Endothelial cell of umbilical vein (primary cell): ENCODE measurements around the gene SCNN1B. TPM values are rescaled to one million over a fixed set of nuclear protein-coding genes. Genes with fewer than 3 reads are reported as not detected.

Experiments used
- BruUV-seq: library from RNA; stranded (reverse); fragments of 400-500 nt; replicated peaks from 2 replicates; lab custom pipeline; 2021; lab: Mats Ljungman, UMichigan
- CTCF ChIA-PET: fragments of 300-600, 350-600 bp; sonication (Branson Sonifier 250); formaldehyde crosslinking; loops from one replicate; lab custom pipeline; 2021; ENCODE audit warnings: antibody characterized with exemption, inconsistent platforms; lab: Charles Lee
- POLR2A ChIA-PET: fragments of 300-600, 350-600 bp; sonication (Branson Sonifier 250); formaldehyde crosslinking; loops from one replicate; lab custom pipeline; 2021; ENCODE audit warnings: antibody characterized with exemption, inconsistent platforms; lab: Charles Lee
- DNase-seq: peaks from one replicate; pipeline ENCODE4 v3.0.0-alpha.2; 2011; ENCODE audit warnings: low read depth, low spot score
- FAIRE-seq: peaks from 2 replicates; lab custom pipeline; 2011; peaks lifted over from hg19 to GRCh38; lab: Jason Lieb, UNC
- H2AFZ ChIP-seq: 2 replicates; pipeline ENCODE4 v1.6.0; 2012; ENCODE audit warnings: low read depth, low read length, control low read depth, inconsistent platforms
- H3K27ac ChIP-seq: 2 replicates; pipeline ENCODE4 v1.5.1; 2011; ENCODE audit warnings: low read depth, mild to moderate bottlenecking, control low read depth, low read length, moderate library complexity; ENCODE audit not compliant: insufficient read depth
- H3K27me3 ChIP-seq, 2 experiments: 2 replicates each; pipeline versions ENCODE4 v1.6.0 to v1.6.1; 2011; ENCODE audit warnings: low read length in 2 of 2, mixed read lengths in 1 of 2; ENCODE audit not compliant: control insufficient read depth in 2 of 2, insufficient read depth in 2 of 2
- H3K36me3 ChIP-seq, 2 experiments: 2 replicates in 1 of 2; 3 replicates in 1 of 2; pipeline ENCODE4 v1.5.1; 2011; ENCODE audit warnings: low read length in 2 of 2, mild to moderate bottlenecking in 1 of 2, moderate library complexity in 1 of 2; ENCODE audit not compliant: control insufficient read depth in 2 of 2, insufficient read depth in 2 of 2; ENCODE audit errors: extremely low read depth in 1 of 2
- H3K4me1 ChIP-seq: 3 replicates; pipeline ENCODE4 v1.5.1; 2011; ENCODE audit warnings: mild to moderate bottlenecking, low read length; ENCODE audit not compliant: control insufficient read depth, insufficient read depth; ENCODE audit errors: extremely low read depth
- H3K4me2 ChIP-seq: 2 replicates; pipeline ENCODE4 v1.6.1; 2011; ENCODE audit warnings: low read length, control low read depth, mixed read lengths; ENCODE audit not compliant: insufficient read depth
- H3K4me3 ChIP-seq, 3 experiments: fragments of 200-600 bp in 1 of 3; sonication (generic), shearing (Covaris generic) in 1 of 3; replicated peaks in 1 of 3; 2 replicates each; pipeline ENCODE4 v1.5.1; 2011 to 2016; ENCODE audit warnings: control low read depth in 3 of 3, low read length in 3 of 3, mild to moderate bottlenecking in 2 of 3, inconsistent platforms in 1 of 3, low read depth in 1 of 3, moderate library complexity in 1 of 3; ENCODE audit not compliant: insufficient read depth in 1 of 3
- H3K79me2 ChIP-seq: 2 replicates; pipeline ENCODE4 v1.6.0; 2012; ENCODE audit warnings: low read length, inconsistent platforms; ENCODE audit not compliant: control insufficient read depth, insufficient read depth
- H3K9ac ChIP-seq: replicated peaks from 2 replicates; pipeline ENCODE3; 2011; ENCODE audit warnings: low read length, control low read depth; ENCODE audit not compliant: insufficient read depth; ENCODE audit errors: extremely low read depth
- H3K9me1 ChIP-seq: replicated peaks from 3 replicates; pipeline ENCODE4 v1.6.0; 2011; ENCODE audit warnings: mild to moderate bottlenecking, low read length; ENCODE audit not compliant: control insufficient read depth, insufficient read depth; ENCODE audit errors: extremely low read depth
- H3K9me3 ChIP-seq: replicated peaks from 2 replicates; pipeline ENCODE4 v1.5.1; 2012; ENCODE audit warnings: low read length, inconsistent platforms; ENCODE audit not compliant: control insufficient read depth, insufficient read depth
- H4K20me1 ChIP-seq: replicated peaks from 2 replicates; pipeline ENCODE3; 2011; ENCODE audit warnings: mild to moderate bottlenecking, low read length; ENCODE audit not compliant: control insufficient read depth, insufficient read depth; ENCODE audit errors: extremely low read depth
- EZH2 ChIP-seq: IDR thresholded peaks from 2 replicates; pipeline ENCODE4 v1.6.1; 2012; ENCODE audit warnings: borderline replicate concordance, low read depth, mild to moderate bottlenecking, moderate library complexity, low read length, inconsistent platforms; ENCODE audit not compliant: severe bottlenecking
- FOS ChIP-seq: IDR thresholded peaks from 2 replicates; pipeline ENCODE4 v1.6.1; 2011; ENCODE audit warnings: mild to moderate bottlenecking, low read length, moderate library complexity, borderline replicate concordance; ENCODE audit not compliant: insufficient read depth
- GATA2 ChIP-seq: IDR thresholded peaks from 2 replicates; pipeline ENCODE4 v1.7.0; 2011; ENCODE audit warnings: low read depth, mild to moderate bottlenecking, moderate library complexity, mixed read lengths, low read length; ENCODE audit not compliant: insufficient read length, insufficient read depth
- JUN ChIP-seq: IDR thresholded peaks from 2 replicates; pipeline ENCODE4 v1.6.1; 2011; ENCODE audit warnings: borderline replicate concordance, low read depth; ENCODE audit not compliant: insufficient read length, insufficient read depth
- MYC ChIP-seq: IDR thresholded peaks from one replicate; pipeline ENCODE4 v1.6.1; 2011; ENCODE audit warnings: mild to moderate bottlenecking, low read depth, low read length
- POLR2A ChIP-seq: IDR thresholded peaks from 2 replicates; pipeline ENCODE4 v1.6.1; 2012; ENCODE audit warnings: low read depth, mild to moderate bottlenecking, control low read depth, low read length
- POLR2AphosphoS5 ChIP-seq: IDR thresholded peaks from 2 replicates; pipeline ENCODE4 v1.6.1; 2012; ENCODE audit warnings: low read depth, mild to moderate bottlenecking, control low read depth, low read length, moderate library complexity; ENCODE audit not compliant: insufficient read depth
- dilution Hi-C: fragments of 300-500 bp; cut with MboI; formaldehyde crosslinking; loops from one replicate; pipeline ENCODE4 v1.15.0; 2019; ENCODE audit warnings: low sequenced_read_pairs; ENCODE audit not compliant: extremely low pct_ligation_motif_present
- intact Hi-C: fragments of 100-400 bp; cut with micrococcal nuclease; formaldehyde crosslinking; loops from one replicate; pipeline ENCODE4 v1.10.0; 2022
- polyA plus RNA-seq, 4 experiments: library from polyadenylated mRNA; depleted of rRNA in 3 of 4; stranded (reverse) in 3 of 4; unstranded in 1 of 4; fragments of >200 nt; gene quantifications; 2 replicates each; pipeline versions ENCODE4 v1.2.1 to v1.2.3, GENCODE V29; 2011 to 2012; ENCODE audit warnings: missing spikeins in 1 of 4
- total RNA-seq: library from RNA; stranded (reverse); gene quantifications from 2 replicates; pipeline ENCODE4 v1.2.3, GENCODE V29; 2021
- TF ChIP-seq, protein P1 (sequence below): IDR thresholded peaks from 2 replicates; pipeline ENCODE4 v1.6.1; 2011; ENCODE audit not compliant: insufficient read depth, insufficient read length
- TF ChIP-seq, protein P2 (sequence below), 2 donors: IDR thresholded peaks; 1 replicate in 1 of 2; 2 replicates in 1 of 2; pipeline ENCODE4 v1.5.1; 2011; ENCODE audit warnings: low read length in 2 of 2, mild to moderate bottlenecking in 2 of 2, moderate library complexity in 2 of 2, control low read depth in 1 of 2, inconsistent platforms in 1 of 2, low read depth in 1 of 2; ENCODE audit not compliant: insufficient read depth in 1 of 2; ENCODE audit errors: extremely low read depth in 1 of 2

SCNN1B gene
- total and polyA plus RNA-seq, 2 donors (not counting 3 experiments of a cell fraction or from before 2014, with no cell fraction given), result not detected

GRCh38 chr16:23290189-23291062 lies 11.7 kb upstream of the SCNN1B start:
- no peak overlapping the region for H3K4me2 ChIP-seq
- intact Hi-C loops (no loop called here), dilution Hi-C loops (no loop called here)
- no peaks in the 10 kb centered on the region for H3K36me3 ChIP-seq
- H3K9me1 ChIP-seq, result no peaks in the 10 kb centered on the region
- ChIA-PET CTCF (interaction anchor here (1.1 kb wide), 1 partner anchor 143 kb away, joined by 4 read pairs; no protein-coding TSS in a partner anchor), POLR2A (no interaction called here)
- no peak overlapping the region for H3K9ac ChIP-seq
- no TSS peak for BruUV-seq
- no peak overlapping the region for H2AFZ ChIP-seq
- no peaks in the 10 kb centered on the region for H4K20me1 ChIP-seq
- no peaks in the 10 kb centered on the region for H3K9me3 ChIP-seq
- no peak for FAIRE-seq
- H3K4me1 ChIP-seq, result no peaks in the 10 kb centered on the region
- no peaks in the 10 kb centered on the region for H3K27me3 ChIP-seq
- H3K27ac ChIP-seq, result no peak overlapping the region
- H3K79me2 ChIP-seq, result no peaks in the 10 kb centered on the region
- TF ChIP-seq POLR2AphosphoS5 (no peak), FOS (no peak), GATA2 (no peak), EZH2 (no peak), JUN (no peak), MYC (no peak), POLR2A (no peak)
- TF ChIP-seq, protein P1, sequence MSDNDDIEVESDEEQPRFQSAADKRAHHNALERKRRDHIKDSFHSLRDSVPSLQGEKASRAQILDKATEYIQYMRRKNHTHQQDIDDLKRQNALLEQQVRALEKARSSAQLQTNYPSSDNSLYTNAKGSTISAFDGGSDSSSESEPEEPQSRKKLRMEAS, result no peak
- TF ChIP-seq, protein P2, sequence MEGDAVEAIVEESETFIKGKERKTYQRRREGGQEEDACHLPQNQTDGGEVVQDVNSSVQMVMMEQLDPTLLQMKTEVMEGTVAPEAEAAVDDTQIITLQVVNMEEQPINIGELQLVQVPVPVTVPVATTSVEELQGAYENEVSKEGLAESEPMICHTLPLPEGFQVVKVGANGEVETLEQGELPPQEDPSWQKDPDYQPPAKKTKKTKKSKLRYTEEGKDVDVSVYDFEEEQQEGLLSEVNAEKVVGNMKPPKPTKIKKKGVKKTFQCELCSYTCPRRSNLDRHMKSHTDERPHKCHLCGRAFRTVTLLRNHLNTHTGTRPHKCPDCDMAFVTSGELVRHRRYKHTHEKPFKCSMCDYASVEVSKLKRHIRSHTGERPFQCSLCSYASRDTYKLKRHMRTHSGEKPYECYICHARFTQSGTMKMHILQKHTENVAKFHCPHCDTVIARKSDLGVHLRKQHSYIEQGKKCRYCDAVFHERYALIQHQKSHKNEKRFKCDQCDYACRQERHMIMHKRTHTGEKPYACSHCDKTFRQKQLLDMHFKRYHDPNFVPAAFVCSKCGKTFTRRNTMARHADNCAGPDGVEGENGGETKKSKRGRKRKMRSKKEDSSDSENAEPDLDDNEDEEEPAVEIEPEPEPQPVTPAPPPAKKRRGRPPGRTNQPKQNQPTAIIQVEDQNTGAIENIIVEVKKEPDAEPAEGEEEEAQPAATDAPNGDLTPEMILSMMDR (IDR thresholded peaks at IDR 0.05; ENCODE audit: extremely low read depth in 1 of 2, insufficient read depth in 1 of 2, low read depth in 1 of 2, low read length in 2 of 2), result no peak
- H3K4me3 ChIP-seq, result no peak overlapping the region
- no peak for DNase-seq
